COLO829 (cell line): ENCODE results near the gene MRPS18A.
"Not testable (repeated sequence)": the region's sequence is repeated elsewhere in the genome, so short reads cannot be mapped to it uniquely, and the experiment has no call there.

ENCODE experiments used
- DNase-seq: peaks from one replicate; pipeline ENCODE4 v3.0.0; 2012; ENCODE audit warnings: low spot score

MRPS18A gene

DNA sequence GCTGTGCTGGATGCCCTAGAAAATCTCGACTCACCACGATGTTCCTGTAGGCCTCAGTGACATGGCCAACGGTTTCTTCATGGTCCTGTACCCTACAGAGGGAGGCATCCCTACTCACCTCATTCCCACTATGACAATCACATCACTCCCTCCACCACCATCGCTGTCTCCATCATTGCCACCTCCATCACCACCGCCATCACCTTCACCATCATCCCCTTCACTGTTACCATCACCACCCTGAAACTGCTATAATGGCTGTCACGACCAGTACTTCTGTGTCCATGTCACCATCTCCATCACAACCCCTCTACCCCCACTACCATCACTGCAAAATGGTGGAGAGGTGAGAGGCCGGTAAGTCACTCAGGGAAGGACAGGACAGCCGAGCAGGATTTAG, 29.8 kb upstream of the MRPS18A start:
- no peak for DNase-seq

DNA sequence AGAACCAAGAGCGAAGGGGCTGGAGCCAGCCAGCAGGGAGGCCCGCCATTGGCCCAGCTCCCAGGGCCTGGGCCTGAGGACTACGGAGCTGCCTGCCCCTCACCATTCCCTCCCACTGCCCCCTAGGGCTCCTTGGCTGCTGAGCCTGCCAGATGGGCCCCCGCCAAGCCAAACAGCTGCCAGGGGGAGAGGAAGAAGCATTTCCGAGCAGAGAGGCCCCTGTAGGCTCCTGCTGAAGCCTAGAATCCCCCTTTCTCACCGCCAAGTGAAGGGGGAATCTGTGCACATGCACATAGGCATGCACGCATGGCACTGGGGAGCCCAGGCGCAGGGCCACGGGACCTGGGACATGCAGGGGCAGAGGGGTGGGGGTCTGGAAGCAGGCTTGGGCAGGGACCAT, 28.5 kb upstream of the MRPS18A start:
- DNase-seq = no peak

DNA sequence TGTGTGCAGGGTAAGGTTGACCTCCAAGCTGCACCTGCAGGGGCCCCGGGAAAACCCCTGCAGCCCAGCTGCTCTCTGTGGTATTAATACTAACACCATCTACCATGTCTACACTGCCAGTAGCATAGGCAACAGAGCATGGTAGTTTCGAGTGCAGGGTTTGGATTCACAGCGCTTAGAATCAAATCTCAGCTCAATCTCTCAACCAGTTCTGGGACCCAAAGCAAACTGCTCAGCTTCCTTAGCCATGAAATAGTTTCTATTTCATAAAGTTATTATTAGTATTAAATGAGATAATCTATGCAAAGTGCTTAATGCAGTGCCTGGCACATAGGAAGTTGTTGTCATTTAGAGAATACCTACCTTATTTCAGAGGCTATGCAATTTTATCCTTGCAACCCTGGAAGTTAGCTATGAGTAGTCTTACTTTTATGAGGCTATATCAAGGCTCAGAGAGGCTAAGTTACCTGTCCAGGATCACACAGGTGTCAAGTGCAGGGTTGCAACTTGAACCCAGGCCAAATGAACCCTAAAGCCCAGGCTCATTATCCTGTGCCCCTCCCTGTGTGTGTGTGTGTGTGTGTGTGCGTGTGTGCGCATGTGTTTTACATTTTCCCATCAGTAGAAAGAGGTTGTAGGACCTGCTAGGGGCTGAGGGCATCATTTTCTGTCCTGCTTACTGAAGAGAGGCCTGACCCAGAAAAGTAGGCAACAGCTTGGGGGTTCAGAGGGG, 27.6 kb upstream of the MRPS18A start:
- DNase-seq = no peak

DNA sequence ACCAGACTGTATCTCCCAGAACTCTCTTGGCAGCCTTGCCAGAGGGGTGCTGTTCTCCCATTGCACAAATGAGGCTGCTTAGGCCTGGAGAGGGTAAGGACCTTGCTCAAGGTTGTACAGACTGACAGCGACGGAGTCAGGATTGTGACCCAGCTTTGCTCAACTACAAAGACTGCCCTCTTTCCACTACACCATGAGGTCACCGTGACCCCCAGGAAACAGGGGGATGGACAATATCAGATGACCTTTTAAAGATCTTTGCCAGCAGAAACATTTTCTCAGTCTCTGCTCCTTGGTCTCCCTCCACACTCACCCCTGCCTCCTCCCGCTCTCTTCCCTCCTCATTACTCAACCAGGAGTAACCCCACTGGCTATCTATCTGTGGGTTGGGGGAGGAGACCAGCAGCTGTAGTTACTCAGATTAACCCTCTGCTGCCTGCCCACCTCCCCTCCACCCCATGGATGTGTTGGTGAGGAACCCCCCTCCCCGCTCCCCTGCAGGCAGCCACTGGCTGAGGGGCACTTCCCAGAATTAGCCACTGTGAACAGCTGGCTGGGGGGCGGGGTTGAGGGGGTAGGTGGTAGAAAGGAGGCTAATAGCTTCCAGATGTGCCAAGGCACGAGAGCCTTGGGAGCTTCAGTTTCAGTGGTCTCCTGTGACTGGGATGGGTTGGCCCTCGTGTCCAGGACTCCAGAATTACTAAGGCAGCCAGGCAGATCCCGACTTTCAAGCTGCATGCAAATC, 26.9 kb upstream of the MRPS18A start:
- no peak for DNase-seq

DNA sequence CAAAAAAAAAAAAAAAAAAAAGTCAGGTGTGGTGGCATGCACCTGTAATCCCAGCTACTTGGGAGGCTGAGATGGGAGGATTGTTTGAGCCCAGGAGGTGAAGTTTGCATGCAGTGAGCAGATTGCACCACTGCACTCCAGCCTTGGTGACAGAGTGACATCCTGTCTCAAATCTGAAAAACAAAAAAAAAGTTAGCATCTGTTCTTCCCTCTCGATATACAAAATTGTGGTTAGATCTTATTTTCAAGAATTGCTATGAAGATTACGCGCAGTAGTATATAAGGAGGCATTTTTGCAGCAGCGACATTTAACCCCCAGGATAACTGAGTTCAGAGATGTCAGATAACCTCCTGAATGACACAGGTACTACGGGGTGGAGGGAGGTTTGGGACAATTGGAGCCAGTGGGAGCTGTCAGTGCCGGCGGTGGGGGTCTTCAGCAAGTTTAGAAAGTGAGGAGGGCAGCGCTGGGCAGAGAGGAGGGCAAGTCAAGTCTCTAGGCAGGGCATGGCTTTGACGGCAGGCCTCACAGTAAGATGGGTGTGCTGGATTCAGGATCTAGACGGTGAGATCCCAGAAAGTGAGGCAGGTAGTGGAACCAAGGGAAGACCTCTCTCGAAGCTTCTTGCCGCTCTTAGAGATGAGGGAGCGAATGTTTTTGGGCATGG, 26.2 kb upstream of the MRPS18A start:
- no peak for DNase-seq

DNA sequence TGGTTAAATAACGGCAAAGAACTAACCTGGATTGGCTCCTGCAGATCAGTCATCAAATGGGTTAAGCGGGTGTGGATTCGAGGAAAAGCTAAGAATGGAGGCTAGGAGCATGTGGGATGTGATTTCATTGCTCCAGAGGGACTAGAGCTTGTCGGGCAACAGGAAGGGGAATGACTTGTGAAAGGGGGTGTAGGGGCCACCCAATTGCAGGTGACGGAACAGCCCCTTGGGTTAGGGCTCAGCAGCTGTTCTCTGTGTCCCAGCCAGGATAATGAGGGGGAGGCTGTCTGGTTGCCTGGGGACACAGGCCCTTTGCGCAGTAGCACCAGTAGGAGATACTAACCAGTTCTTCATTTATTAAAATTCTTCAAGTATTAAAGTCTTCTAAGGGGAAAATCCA, 25.0 kb upstream of the MRPS18A start:
- DNase-seq = no peak

DNA sequence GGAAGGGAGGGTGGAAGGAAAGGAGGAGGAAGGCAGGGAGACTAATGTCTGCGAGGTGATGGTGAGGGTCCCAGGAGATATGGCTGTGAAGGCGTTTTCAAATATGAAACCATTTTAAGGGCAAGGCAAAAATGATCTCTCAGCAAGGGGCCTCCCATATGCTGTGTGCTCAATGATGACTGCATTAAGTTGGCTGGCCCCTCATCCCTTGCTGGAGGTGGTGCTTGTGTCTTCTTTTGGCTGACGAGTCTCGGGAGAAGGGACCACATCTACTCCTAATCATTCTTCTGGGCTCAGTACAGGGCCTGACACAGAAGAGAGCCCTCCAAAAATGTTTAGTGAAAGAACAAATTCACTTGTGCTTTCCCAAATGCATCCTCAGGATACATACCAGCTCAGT, 23.0 kb upstream of the MRPS18A start:
- DNase-seq = no peak

DNA sequence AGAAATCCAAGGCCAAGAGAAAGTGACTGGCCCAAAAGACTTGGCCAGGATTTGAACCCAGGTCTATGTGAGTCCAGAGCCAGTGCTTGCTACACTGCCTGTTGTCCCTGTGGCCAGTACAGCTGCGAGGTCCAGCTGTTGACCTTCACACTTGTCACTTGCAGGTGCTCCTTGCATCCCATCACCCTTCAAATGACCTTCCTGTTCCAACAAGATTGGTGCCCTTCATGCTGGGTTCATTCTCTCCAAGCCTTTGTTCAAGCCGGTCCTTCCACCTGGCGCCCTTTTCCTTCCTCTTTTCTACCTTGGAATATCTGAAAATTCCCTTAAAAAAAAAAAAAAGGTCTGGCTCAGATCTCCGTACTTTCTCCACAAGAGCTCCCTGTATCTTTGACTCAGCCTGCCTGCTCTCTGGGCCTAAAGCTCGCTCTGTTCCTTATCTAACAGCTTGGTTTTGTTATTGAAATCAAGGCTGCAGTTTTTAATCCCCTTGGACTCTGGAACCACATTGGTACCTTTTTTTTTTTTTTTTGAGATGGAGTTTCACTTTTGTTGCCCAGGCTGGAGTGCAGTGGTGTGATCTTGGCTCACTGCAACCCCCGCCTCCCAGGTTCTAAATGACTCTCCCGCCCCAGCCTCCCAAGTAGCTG, 22.2 kb upstream of the MRPS18A start:
- DNase-seq = no peak

DNA sequence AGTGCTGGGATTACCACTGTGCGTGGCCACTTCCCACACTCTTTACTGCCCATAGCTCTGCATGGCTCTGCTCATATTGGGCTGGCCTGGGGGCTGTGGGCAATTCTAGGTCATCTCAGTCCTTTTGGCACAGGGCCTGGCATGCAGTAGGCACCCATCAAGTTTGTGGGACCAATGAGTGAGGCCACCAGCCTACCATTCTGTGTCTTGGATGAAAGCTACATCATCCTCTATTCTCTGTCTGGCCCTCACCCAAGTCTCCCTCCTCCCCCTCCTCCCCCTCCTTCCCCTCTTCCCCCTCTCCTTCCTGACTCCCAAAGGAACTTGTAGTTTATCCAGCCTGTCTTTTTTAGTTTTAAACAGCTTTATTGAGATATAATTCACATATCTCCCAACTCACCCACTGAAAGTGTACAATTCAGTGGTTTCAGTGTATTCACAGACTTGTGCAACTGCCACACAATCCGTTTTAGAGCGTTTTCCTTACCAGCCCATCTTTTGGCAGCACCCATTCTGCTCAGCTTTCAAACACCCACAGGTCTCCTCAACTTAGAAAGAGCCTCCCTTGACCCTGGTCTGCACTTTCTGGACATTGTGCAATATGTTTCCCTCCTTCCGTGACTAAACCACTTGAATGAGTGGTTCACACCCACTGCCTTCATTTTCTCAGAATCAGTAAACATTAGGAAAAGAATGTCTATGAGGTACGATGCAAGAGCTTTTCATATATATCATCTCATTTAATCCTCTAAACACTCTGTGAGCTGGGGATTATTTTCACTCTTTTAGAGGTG, 21.5 kb upstream of the MRPS18A start:
- DNase-seq = peak; percentile 41

DNA sequence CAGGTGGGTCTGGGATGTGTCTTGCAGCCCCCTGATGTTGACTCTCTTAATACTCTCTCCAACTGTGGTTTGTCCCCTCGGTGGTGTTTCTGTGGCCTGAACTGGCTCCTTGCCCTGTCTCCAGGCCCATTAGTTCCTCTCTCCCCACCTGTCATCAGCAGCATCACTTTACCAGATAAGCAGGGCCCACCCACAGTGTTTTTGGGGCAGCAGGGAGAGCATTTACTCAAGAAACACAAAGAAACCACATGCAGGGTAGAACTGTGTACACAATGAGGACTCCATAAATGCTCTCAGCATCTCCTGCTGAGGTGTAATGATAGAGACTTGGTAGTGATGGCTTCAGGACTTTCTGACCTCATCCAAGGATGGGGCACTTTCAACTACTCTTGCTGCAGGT, 20.2 kb upstream of the MRPS18A start:
- DNase-seq = no peak

DNA sequence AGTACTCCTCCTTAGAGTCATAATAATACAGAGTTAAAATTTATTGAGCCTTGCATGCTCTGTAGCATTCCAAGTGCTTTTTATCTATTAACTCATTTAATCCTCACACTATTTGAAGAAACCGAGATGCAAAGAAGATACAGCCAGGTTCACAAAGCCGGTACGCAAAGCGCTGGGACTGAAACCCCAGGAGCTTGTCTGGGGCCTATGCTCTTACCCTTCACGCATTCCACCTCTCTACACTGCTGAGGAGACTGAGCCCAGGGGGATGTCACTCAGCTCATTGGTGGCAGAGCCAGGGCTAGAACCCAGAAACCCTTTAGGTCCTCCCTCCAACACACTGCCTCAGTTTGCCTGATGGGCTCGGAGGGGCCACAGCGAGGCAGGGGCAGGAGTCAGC, 19.7 kb upstream of the MRPS18A start:
- no peak for DNase-seq

DNA sequence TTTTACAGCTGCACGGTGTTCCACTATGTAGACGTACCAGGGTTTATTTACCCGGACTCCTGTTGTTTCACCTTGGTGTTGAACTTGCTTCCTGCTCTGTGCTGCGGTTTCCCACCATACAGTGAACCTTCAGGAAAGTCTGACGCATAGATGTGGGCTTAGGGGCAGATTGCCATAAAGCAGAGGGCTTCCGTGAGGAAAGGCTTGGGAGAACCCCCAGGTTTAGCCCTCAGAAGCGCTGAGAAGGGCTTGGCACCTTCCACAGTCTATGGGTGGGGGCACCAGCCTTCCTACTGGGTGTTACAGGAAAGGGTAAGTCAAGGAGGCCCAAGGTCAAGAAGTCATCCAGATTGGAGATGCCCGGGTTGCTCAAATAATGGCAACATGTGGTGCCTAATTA, 19.2 kb upstream of the MRPS18A start:
- DNase-seq = no peak

DNA sequence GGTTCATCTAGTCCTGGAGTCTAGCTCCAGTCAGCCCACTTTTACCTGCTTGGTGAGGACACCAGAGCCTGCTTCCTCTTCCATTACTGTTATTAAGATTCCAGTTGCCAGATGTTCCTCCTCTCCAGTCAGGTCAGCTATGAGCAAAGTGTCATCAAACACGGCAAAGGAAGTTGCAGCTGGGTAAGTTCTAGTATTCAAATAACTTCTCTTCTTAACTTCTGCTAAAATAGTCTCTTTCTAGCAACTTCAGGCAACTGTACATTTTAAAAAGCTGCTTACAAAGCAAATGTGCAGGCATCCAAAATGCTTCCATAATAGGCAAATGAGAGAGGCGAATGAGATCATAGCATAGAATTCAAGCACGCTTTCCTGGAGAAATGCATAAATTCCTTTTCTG, 18.4 kb upstream of the MRPS18A start:
- no peak for DNase-seq

DNA sequence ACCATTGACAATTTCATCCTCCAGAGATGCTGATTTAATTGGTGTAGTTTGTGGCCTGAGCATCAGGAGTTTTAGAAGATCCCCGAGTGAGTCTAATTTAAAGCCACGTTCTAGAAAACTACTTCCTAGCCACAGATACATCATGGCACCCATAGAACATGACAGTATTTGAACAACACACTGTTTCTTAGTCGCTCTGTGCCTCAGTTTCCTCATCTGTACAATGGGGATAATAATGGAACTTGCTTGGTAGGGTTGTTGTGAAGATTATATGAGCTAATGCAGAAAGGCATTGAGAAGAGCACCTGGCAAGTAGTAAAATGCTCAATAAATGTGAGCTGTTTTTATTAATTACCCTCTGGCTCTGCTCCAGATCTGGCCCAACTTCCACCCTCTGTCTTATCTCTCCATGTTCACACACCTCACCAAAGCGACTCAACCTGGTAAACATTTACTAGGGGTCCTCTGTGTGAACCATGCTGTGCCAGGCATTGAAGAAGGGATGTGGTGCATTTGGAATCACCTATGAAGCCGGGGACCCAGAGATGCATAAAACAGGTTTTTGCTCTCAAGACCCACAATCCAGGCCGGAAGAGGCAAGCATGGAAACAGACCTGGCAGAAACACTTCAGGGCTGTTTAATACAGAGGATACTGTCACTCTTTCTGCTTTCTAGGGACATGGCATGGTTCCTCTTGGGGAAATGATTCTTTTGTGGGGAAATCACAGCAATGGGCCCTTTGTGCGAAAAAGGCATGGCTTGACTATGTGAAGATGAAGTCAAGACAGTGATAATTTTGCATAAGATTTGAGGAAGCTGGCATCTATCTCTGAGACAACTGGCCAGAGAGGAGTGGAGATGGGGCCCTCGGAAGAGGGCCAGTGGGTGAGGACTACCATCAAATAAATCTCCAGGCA, 16.2 kb upstream of the MRPS18A start:
- no peak for DNase-seq

DNA sequence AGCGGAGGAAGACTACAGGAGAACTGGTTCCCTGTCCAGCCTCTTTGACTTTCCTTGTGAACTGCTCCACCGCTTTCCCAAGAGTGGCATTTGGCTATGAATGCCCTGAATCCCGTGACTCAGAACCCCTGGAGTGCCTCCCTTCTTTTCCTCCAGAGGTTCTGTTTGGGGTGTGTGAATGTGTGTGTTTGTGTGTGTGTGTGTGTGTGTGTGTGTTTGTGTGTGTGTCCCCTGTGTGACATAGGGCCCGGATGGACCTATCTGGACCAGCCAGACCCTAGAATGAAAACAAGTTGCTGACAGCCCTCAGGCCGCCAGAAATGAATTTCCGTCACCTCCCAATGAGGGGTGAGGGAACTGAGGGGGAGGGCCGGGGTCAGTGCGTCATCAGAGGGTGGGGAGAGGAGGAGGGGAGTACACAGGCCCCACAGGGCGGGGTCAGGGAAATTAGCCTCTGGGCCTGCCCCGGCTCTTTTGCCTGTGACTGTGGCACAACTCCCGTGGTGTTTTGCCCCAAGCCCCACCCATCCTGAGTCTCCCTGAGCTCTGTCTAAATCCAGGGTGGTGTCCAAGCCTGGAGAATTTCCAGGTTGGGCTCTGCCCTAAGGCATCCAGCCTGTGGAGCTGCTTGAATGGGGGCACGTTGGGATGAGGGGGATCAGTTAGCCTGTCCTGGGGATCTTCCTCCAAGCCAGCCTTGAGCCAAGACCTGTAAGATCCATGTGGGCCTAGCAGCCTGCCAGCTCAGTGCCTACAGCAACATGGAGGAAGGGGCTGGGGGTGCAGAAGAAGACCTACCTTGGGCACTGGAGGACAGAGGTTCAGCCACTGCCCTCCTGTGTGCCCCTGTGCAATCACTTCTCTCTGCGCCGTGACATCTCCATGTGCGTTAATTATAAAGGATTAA, 15.2 kb upstream of the MRPS18A start:
- DNase-seq = peak; percentile 91

DNA sequence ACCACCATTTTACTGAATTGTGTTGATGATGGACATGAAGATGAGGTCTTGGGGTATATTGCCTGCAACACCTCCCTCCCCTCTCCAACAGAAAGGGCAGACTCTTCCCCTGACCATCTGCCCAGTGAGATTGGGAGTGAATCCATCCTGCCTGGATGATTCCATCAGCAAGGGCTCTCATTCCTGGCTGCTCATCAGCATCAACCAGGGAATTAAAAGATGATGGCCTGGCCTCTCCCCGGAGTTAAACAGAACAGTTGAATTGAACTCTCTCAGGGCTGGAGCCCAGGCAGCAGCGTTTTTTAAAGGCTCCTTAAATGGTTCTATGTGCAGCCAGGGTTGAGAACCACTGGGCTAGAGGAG, 14.6 kb upstream of the MRPS18A start:
- no peak for DNase-seq

DNA sequence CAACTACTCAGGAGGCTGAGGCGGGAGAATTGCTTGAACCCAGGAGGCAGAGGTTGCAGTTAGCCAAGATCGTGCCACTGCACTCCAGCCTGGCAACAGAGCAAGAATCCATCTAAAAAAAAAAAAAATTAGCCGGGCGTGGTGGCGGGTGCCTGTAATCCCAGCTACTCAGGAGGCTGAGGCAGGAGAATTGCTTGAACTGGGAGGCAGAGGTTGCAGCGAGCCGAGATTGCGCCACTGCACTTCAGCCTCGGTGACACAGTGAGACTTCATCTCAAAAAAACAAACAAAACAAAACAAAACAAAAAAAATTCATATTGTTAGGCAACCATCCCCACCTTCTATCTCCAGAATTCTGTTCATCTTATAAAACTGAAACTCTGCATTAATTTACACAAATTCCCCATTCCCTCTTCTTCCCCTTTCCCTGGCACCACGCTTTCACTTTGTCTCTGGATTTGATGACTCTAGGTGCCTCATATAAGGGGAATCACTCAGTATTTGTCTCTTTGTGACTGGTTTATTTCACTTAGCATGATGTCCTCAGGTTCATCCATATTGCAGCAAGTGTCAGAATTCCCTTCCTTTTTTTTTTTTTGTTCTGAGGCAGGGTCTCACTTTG, 13.5 kb upstream of the MRPS18A start:
- not testable (repeated sequence) for DNase-seq

DNA sequence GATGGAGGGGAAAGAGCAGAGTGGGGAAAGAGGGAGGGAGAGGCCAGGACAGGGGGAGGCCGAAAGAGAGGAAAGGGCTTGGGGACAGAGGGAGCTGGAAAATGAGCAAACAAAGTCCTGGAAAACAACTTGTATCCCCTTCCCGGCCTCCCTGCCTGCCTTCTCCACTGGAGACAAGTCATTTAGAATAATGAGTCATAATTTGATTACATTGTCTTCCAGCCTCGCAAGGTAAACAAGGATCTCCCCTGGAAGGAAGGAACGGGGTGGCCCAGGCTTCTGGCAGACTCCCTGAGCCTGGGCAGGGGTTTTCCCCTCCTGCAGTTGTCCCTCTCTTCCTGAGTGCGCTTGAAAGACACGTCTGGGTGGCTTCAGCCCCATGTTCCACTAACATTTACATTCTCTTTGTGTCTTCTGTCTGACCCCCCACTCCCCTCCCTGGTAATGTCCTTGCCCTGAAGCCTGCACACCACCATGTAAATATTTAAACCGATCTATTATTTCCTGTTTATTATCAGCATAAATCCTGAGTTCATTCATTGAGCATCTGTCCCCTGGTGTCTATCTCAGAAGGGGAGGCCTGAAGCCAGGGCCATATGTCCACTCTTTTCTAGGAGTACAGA, 12.1 kb upstream of the MRPS18A start:
- no peak for DNase-seq
